ENCODE measurements around the gene SCG5. TPM values are rescaled to one million over a fixed set of nuclear protein-coding genes. Genes with fewer than 3 reads are reported as not detected.

SCG5 gene
- total RNA-seq, 1 donor from 2014 or later = 25.1 TPM

GRCh38 chr15:32730677-32731654 lies 89.5 kb downstream of the SCG5 start:
- Mint-ChIP-seq H3K27me3 (ENCODE audit: low read depth) (peaks cover 17% of the 10 kb centered on the region), H3K36me3 (ENCODE audit: low read depth) (peaks cover 4% of the 10 kb centered on the region), H3K4me3 (no peak overlapping the region), H3K27ac (ENCODE audit: unreplicated experiment) (no peak overlapping the region), H3K4me1 (peaks cover 14% of the 10 kb centered on the region), H3K9me3 (peaks cover 8% of the 10 kb centered on the region)
- DNase-seq (ENCODE audit: low read depth, low spot score) = no peak
- no peak for TF ChIP-seq CTCF (conservative IDR thresholded peaks at IDR 0.05)

DNA sequence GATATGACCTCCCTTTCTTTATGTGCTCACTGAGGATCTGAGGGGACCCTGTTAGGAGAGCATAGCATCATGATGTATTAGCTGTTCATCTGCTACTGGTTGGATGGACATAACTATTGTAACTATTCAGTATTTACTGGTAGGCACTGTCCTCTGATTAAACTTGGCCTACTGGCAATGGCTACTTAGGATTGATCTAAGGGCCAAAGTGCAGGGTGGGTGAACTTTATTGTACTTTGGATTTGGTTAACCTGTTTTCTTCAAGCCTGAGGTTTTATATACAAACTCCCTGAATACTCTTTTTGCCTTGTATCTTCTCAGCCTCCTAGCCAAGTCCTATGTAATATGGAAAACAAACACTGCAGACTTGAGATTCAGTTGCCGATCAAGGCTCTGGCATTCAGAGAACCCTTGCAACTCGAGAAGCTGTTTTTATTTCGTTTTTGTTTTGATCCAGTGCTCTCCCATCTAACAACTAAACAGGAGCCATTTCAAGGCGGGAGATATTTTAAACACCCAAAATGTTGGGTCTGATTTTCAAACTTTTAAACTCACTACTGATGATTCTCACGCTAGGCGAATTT lies 91.2 kb downstream of the SCG5 start:
- H3K27me3 Mint-ChIP-seq (ENCODE audit: low read depth) = peaks cover 14% of the 10 kb centered on the region
- peaks cover 15% of the 10 kb centered on the region for H3K4me1 Mint-ChIP-seq
- H3K27ac Mint-ChIP-seq (ENCODE audit: unreplicated experiment) = no peak overlapping the region
- H3K9me3 Mint-ChIP-seq = peaks cover 8% of the 10 kb centered on the region
- no peak for DNase-seq (ENCODE audit: low read depth, low spot score)
- no peak for TF ChIP-seq CTCF (conservative IDR thresholded peaks at IDR 0.05)
- peaks cover 4% of the 10 kb centered on the region for H3K36me3 Mint-ChIP-seq (ENCODE audit: low read depth)
- H3K4me3 Mint-ChIP-seq = no peak overlapping the region

DNA sequence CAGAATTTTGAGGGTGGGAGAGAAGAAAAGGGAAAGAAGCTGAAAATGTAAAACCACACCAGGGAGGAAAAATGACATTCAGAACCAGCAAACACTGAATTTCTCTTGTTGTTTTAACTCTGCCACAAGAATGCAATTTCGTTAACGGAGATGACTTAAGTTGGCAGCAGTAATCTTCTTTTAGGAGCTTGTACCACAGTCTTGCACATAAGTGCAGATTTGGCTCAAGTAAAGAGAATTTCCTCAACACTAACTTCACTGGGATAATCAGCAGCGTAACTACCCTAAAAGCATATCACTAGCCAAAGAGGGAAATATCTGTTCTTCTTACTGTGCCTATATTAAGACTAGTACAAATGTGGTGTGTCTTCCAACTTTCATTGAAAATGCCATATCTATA lies 91.8 kb downstream of the SCG5 start:
- TF ChIP-seq CTCF (conservative IDR thresholded peaks at IDR 0.05) = no peak
- no peak overlapping the region for H3K4me3 Mint-ChIP-seq
- H3K4me1 Mint-ChIP-seq = peaks cover 15% of the 10 kb centered on the region
- H3K27ac Mint-ChIP-seq (ENCODE audit: unreplicated experiment) = no peak overlapping the region
- H3K9me3 Mint-ChIP-seq = peaks cover 5% of the 10 kb centered on the region
- DNase-seq (ENCODE audit: low read depth, low spot score) = no peak
- H3K27me3 Mint-ChIP-seq (ENCODE audit: low read depth) = peaks cover 14% of the 10 kb centered on the region
- peaks cover 4% of the 10 kb centered on the region for H3K36me3 Mint-ChIP-seq (ENCODE audit: low read depth)

GRCh38 chr15:32735989-32736700 lies 94.6 kb downstream of the SCG5 start:
- TF ChIP-seq CTCF (conservative IDR thresholded peaks at IDR 0.05) = no peak
- Mint-ChIP-seq H3K36me3 (ENCODE audit: low read depth) (peaks cover 7% of the 10 kb centered on the region), H3K4me3 (no peak overlapping the region), H3K27ac (ENCODE audit: unreplicated experiment) (no peak overlapping the region), H3K4me1 (peaks cover 9% of the 10 kb centered on the region), H3K27me3 (ENCODE audit: low read depth) (peaks cover 8% of the 10 kb centered on the region), H3K9me3 (peaks cover 7% of the 10 kb centered on the region)
- no peak for DNase-seq (ENCODE audit: low read depth, low spot score)

- Mint-ChIP-seq H3K9me3 (peaks cover 7% of the 10 kb centered on the region), H3K4me3 (no peak overlapping the region), H3K4me1 (peaks cover 9% of the 10 kb centered on the region), H3K36me3 (ENCODE audit: low read depth) (peaks cover 7% of the 10 kb centered on the region), H3K27ac (ENCODE audit: unreplicated experiment) (no peak overlapping the region), H3K27me3 (ENCODE audit: low read depth) (peaks cover 4% of the 10 kb centered on the region)
- DNase-seq (ENCODE audit: low read depth, low spot score) = no peak
- no peak for TF ChIP-seq CTCF (conservative IDR thresholded peaks at IDR 0.05)
Observed at GRCh38 chr15:32736701-32737061, 95.2 kb downstream of the SCG5 start.

Measured in neural crest cell (in vitro differentiated cells).